ENCODE measurements around the gene FBXL4. TPM values are rescaled to one million over a fixed set of nuclear protein-coding genes. Genes with fewer than 3 reads are reported as not detected.
A peak's percentile ranks its signal among the peaks of the same experiment; 100 is the strongest.

FBXL4 gene
- total and polyA plus RNA-seq, 4 donors: 3.5 to 35.0 (median 9.4) TPM

GRCh38 chr6:98834060-98835031 is 113.4 kb downstream of the FBXL4 start, which contains the start of gene POU3F2:
Gene POU3F2 (plus strand): TSS chr6:98834574. CDS start chr6:98834874, 300 bp downstream.
- Histone ChIP-seq H3K9ac (ENCODE audit: insufficient read depth in 1 of 2, low read length in 2 of 2) (no peak within 1 kb of the TSS), H3K27ac (ENCODE audit: low read depth in 1 of 2, low read length in 1 of 2) (no peak within 1 kb of the TSS), H3K9me3 (ENCODE audit: control insufficient read depth in 4 of 4, insufficient read depth in 3 of 4, low read length in 3 of 4) (peaks cover 0 to 10% (median 0%) of the 10 kb centered on the region in 4 donors), H3K27me3 (ENCODE audit: control insufficient read depth in 3 of 3, insufficient read depth in 3 of 3, low read length in 2 of 3) (peaks cover 0 to 85% (median 80%) of the 10 kb centered on the region in 3 donors), H3K36me3 (ENCODE audit: control insufficient read depth in 4 of 4, insufficient read depth in 4 of 4, low read length in 4 of 4) (no peaks in the 10 kb centered on the region), H3K4me3 (peak within 1 kb of the TSS; percentile 37), H3K4me1 (ENCODE audit: control insufficient read depth in 5 of 5, insufficient read depth in 5 of 5, low read length in 5 of 5) (peaks cover 0 to 36% (median 15%) of the 10 kb centered on the region in 5 donors)
- ATAC-seq (ENCODE audit: insufficient read depth, low FRiP score) (peak; percentile 78), DNase-seq (peak; percentile 90 to 92 (median 92))
- 1% methylated on average over 63 to 83 of the region's 83 CpGs for WGBS, 2 donors
- no peak for TF ChIP-seq CTCF (IDR thresholded peaks at IDR 0.05; ENCODE audit: control extremely low read depth, extremely low read depth)

GRCh38 chr6:98833307-98834059 is 114.3 kb downstream of the FBXL4 start:
- peaks cover 0 to 36% (median 15%) of the 10 kb centered on the region in 5 donors for H3K4me1 ChIP-seq (ENCODE audit: control insufficient read depth in 5 of 5, insufficient read depth in 5 of 5, low read length in 5 of 5)
- WGBS, 2 donors: 1% methylated on average over 42 of the region's 42 CpGs

GRCh38 chr6:98833057-98833306 is 114.8 kb downstream of the FBXL4 start:
- no peak for TF ChIP-seq CTCF (IDR thresholded peaks at IDR 0.05; ENCODE audit: control extremely low read depth, extremely low read depth)
- H3K4me3 ChIP-seq: peak overlapping the region; percentile 2
- peaks cover 3 to 84% (median 80%) of the 10 kb centered on the region in 3 donors for H3K27me3 ChIP-seq (ENCODE audit: control insufficient read depth in 3 of 3, insufficient read depth in 3 of 3, low read length in 2 of 3)
- H3K36me3 ChIP-seq (ENCODE audit: control insufficient read depth in 4 of 4, insufficient read depth in 4 of 4, low read length in 4 of 4): no peaks in the 10 kb centered on the region
- H3K9me3 ChIP-seq (ENCODE audit: control insufficient read depth in 4 of 4, insufficient read depth in 3 of 4, low read length in 3 of 4): peaks cover 0 to 10% (median 0%) of the 10 kb centered on the region in 4 donors
- WGBS, 2 donors: 1% methylated on average over 26 of the region's 26 CpGs
- no peak overlapping the region for H3K27ac ChIP-seq (ENCODE audit: low read depth in 1 of 2, low read length in 1 of 2)
- no peak for DNase-seq
- no peak for ATAC-seq (ENCODE audit: insufficient read depth, low FRiP score)
- peaks cover 0 to 36% (median 15%) of the 10 kb centered on the region in 5 donors for H3K4me1 ChIP-seq (ENCODE audit: control insufficient read depth in 5 of 5, insufficient read depth in 5 of 5, low read length in 5 of 5)
- no peak overlapping the region for H3K9ac ChIP-seq (ENCODE audit: insufficient read depth in 1 of 2, low read length in 2 of 2)

More at GRCh38 chr6:98833307-98834059, 114.3 kb downstream of the FBXL4 start:
- Histone ChIP-seq H3K27ac (ENCODE audit: low read depth in 1 of 2, low read length in 1 of 2) (no peak overlapping the region), H3K27me3 (ENCODE audit: control insufficient read depth in 3 of 3, insufficient read depth in 3 of 3, low read length in 2 of 3) (peaks cover 3 to 84% (median 80%) of the 10 kb centered on the region in 3 donors), H3K9ac (ENCODE audit: insufficient read depth in 1 of 2, low read length in 2 of 2) (no peak overlapping the region), H3K4me3 (peak overlapping the region; percentile 2), H3K36me3 (ENCODE audit: control insufficient read depth in 4 of 4, insufficient read depth in 4 of 4, low read length in 4 of 4) (no peaks in the 10 kb centered on the region), H3K9me3 (ENCODE audit: control insufficient read depth in 4 of 4, insufficient read depth in 3 of 4, low read length in 3 of 4) (peaks cover 0 to 10% (median 0%) of the 10 kb centered on the region in 4 donors)
- no peak for TF ChIP-seq CTCF (IDR thresholded peaks at IDR 0.05; ENCODE audit: control extremely low read depth, extremely low read depth)
- ATAC-seq (ENCODE audit: insufficient read depth, low FRiP score) (no peak), DNase-seq (no peak)
